ENCODE data around the gene ATOSB. TPM values are rescaled to one million over a fixed set of nuclear protein-coding genes. Genes with fewer than 3 reads are reported as not detected.

Gene ATOSB
- total and polyA plus RNA-seq, 9 of the 15 experiments (the other 6 are each of a cell fraction or from before 2014, with no cell fraction given) = 0.45 to 8.0 (median 4.2) TPM

DNA sequence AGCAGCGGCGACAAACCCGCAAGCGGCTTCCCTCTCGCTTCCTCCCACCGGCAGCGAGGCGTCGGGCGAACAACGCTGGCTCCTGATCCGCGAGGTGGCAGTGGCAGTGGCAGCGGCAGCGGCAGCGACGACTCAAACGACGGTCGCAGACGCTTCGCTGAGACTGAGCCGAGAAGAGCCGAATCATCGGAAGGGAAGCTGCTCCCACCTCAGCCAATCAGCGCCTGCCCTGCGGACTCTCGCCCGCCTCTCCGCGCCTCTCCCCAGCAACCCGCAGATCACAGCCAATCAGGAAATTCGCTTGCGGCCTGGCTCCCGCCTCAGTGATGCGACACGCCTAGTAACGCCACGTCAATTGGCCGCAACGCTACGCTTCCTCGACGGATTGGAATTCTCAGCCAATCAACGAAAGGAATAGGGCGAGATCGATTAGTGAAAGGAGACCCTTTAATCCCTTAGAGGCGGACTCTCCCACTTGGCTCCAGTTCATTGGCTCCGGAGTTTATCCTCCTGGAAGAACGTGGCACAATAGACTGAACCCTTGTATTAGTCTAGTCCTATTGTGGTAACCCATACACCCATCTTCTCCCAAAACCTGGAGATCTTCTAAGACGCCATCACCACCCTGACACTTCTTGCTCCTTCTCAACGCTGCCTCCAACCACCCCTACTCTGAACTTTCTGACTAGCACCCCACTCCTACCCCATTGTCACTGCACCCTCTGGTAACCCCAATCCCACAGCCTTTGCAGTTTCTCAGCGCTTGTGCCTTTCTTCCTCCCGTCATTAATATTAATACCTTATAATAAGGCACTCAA is 43.0 kb downstream of the ATOSB start, which contains the start of gene VCP (continued):
- TF ChIP-seq MYNN (IDR thresholded peaks at IDR 0.05) (no peak), MYNN (CRISPR knock-in tag; IDR thresholded peaks at IDR 0.05) (no peak), IFI16 (CRISPR knock-in tag; IDR thresholded peaks at IDR 0.05) (no peak), CHD4 (IDR thresholded peaks at IDR 0.05; ENCODE audit: insufficient read depth, insufficient replicate concordance, low read depth, low read length, poor library complexity, severe bottlenecking) (no peak), CREM (IDR thresholded peaks at IDR 0.05; ENCODE audit: low read depth) (peak; percentile 97), PHB2 (IDR thresholded peaks at IDR 0.05; ENCODE audit: low read depth) (0 out of 2 replicates have a peak, but pooled peaks have one; percentile 30), HNRNPH1 (optimal IDR thresholded peaks at IDR 0.05; ENCODE audit: low read depth, low read length) (no peak), NELFE (IDR thresholded peaks at IDR 0.05; ENCODE audit: insufficient read depth, insufficient read length) (no peak), ZNF263 (CRISPR knock-in tag; IDR thresholded peaks at IDR 0.05; ENCODE audit: borderline replicate concordance) (peak; percentile 15; the same call in 1 of the 2 replicates)
- TF ChIP-seq, protein P1, sequence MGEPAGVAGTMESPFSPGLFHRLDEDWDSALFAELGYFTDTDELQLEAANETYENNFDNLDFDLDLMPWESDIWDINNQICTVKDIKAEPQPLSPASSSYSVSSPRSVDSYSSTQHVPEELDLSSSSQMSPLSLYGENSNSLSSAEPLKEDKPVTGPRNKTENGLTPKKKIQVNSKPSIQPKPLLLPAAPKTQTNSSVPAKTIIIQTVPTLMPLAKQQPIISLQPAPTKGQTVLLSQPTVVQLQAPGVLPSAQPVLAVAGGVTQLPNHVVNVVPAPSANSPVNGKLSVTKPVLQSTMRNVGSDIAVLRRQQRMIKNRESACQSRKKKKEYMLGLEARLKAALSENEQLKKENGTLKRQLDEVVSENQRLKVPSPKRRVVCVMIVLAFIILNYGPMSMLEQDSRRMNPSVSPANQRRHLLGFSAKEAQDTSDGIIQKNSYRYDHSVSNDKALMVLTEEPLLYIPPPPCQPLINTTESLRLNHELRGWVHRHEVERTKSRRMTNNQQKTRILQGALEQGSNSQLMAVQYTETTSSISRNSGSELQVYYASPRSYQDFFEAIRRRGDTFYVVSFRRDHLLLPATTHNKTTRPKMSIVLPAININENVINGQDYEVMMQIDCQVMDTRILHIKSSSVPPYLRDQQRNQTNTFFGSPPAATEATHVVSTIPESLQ (CRISPR knock-in tag; IDR thresholded peaks at IDR 0.05) = no peak
- TF ChIP-seq, protein P2, sequence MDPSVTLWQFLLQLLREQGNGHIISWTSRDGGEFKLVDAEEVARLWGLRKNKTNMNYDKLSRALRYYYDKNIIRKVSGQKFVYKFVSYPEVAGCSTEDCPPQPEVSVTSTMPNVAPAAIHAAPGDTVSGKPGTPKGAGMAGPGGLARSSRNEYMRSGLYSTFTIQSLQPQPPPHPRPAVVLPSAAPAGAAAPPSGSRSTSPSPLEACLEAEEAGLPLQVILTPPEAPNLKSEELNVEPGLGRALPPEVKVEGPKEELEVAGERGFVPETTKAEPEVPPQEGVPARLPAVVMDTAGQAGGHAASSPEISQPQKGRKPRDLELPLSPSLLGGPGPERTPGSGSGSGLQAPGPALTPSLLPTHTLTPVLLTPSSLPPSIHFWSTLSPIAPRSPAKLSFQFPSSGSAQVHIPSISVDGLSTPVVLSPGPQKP (CRISPR knock-in tag; IDR thresholded peaks at IDR 0.05) = no peak
- TF ChIP-seq, protein P3, sequence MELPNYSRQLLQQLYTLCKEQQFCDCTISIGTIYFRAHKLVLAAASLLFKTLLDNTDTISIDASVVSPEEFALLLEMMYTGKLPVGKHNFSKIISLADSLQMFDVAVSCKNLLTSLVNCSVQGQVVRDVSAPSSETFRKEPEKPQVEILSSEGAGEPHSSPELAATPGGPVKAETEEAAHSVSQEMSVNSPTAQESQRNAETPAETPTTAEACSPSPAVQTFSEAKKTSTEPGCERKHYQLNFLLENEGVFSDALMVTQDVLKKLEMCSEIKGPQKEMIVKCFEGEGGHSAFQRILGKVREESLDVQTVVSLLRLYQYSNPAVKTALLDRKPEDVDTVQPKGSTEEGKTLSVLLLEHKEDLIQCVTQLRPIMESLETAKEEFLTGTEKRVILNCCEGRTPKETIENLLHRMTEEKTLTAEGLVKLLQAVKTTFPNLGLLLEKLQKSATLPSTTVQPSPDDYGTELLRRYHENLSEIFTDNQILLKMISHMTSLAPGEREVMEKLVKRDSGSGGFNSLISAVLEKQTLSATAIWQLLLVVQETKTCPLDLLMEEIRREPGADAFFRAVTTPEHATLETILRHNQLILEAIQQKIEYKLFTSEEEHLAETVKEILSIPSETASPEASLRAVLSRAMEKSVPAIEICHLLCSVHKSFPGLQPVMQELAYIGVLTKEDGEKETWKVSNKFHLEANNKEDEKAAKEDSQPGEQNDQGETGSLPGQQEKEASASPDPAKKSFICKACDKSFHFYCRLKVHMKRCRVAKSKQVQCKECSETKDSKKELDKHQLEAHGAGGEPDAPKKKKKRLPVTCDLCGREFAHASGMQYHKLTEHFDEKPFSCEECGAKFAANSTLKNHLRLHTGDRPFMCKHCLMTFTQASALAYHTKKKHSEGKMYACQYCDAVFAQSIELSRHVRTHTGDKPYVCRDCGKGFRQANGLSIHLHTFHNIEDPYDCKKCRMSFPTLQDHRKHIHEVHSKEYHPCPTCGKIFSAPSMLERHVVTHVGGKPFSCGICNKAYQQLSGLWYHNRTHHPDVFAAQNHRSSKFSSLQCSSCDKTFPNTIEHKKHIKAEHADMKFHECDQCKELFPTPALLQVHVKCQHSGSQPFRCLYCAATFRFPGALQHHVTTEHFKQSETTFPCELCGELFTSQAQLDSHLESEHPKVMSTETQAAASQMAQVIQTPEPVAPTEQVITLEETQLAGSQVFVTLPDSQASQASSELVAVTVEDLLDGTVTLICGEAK (IDR thresholded peaks at IDR 0.05) = no peak
- TF ChIP-seq, protein P3 (CRISPR knock-in tag; IDR thresholded peaks at IDR 0.05) = no peak
